HepG2 (cell line): ENCODE data around the gene GATB. TPM values are rescaled to one million over a fixed set of nuclear protein-coding genes. Genes with fewer than 3 reads are reported as not detected.

Source experiments
- CREB1 ChIP-seq, 2 experiments: fragments of 450-650 bp in 1 of 2; IDR thresholded peaks; 2 replicates each; pipeline ENCODE4 v1.6.1; 2016 to 2017; ENCODE audit warnings: control low read depth in 1 of 2, mild to moderate bottlenecking in 1 of 2, missing compliant biosample characterization in 1 of 2, missing genetic modification characterization in 1 of 2
- GPN1 ChIP-seq: sonication (generic); formaldehyde crosslinking; IDR thresholded peaks from 2 replicates; pipeline ENCODE4 v1.5.1; 2020; ENCODE audit warnings: missing genetic modification reagents, borderline replicate concordance
- IKZF1 ChIP-seq: fragments of 450-650 bp; IDR thresholded peaks from 2 replicates; pipeline ENCODE4 v1.7.1; 2016
- JUND ChIP-seq: sonication (generic); formaldehyde crosslinking; IDR thresholded peaks from 2 replicates; pipeline ENCODE4 v1.8.0; 2022; ENCODE audit warnings: mild to moderate bottlenecking, missing genetic modification reagents
- KLF13 ChIP-seq: sonication (generic); formaldehyde crosslinking; IDR thresholded peaks from 2 replicates; pipeline ENCODE4 v1.4.0; 2020; ENCODE audit warnings: mild to moderate bottlenecking, missing genetic modification reagents
- MBD4 ChIP-seq: IDR thresholded peaks from 2 replicates; pipeline ENCODE4 v1.6.1; 2012; ENCODE audit warnings: low read length, inconsistent platforms, borderline replicate concordance
- MIER3 ChIP-seq: IDR thresholded peaks from 2 replicates; pipeline ENCODE4 v1.6.1; 2016; ENCODE audit warnings: missing compliant biosample characterization, borderline replicate concordance
- MLLT10 ChIP-seq: sonication (generic); formaldehyde crosslinking; IDR thresholded peaks from 2 replicates; pipeline ENCODE4 v1.4.0; 2020; ENCODE audit warnings: missing genetic modification reagents
- PCBP1 ChIP-seq: fragments of 200-400 bp; formaldehyde crosslinking; IDR thresholded peaks from 2 replicates; pipeline ENCODE4 v1.6.1; 2017; ENCODE audit warnings: mild to moderate bottlenecking, low read depth, low read length, borderline replicate concordance
- POGZ ChIP-seq: sonication (generic); formaldehyde crosslinking; IDR thresholded peaks from 2 replicates; pipeline ENCODE4 v1.4.0; 2020; ENCODE audit warnings: mild to moderate bottlenecking, missing genetic modification reagents
- RORA ChIP-seq: sonication (generic); formaldehyde crosslinking; IDR thresholded peaks from 2 replicates; pipeline ENCODE4 v1.5.0; 2020; ENCODE audit warnings: mild to moderate bottlenecking, missing genetic modification reagents, moderate library complexity
- SCMH1 ChIP-seq: sonication (generic); formaldehyde crosslinking; IDR thresholded peaks from 2 replicates; pipeline ENCODE4 v1.9.0; 2021; ENCODE audit warnings: missing genetic modification reagents, mild to moderate bottlenecking, borderline replicate concordance
- SIX4 ChIP-seq: sonication (generic); formaldehyde crosslinking; IDR thresholded peaks from 2 replicates; pipeline ENCODE4 v1.4.0; 2020; ENCODE audit warnings: missing genetic modification reagents
- SMAD1 ChIP-seq: sonication (generic); formaldehyde crosslinking; IDR thresholded peaks from 2 replicates; pipeline ENCODE4 v1.4.0; 2020; ENCODE audit warnings: missing genetic modification reagents, low read depth, mild to moderate bottlenecking, borderline replicate concordance
- ZNF10 ChIP-seq: sonication (generic); formaldehyde crosslinking; IDR thresholded peaks from 2 replicates; pipeline ENCODE4 v1.4.0; 2020; ENCODE audit warnings: mild to moderate bottlenecking, low read depth, missing genetic modification reagents, borderline replicate concordance
- ZNF20 ChIP-seq: sonication (generic); formaldehyde crosslinking; IDR thresholded peaks from 2 replicates; pipeline ENCODE4 v1.4.0; 2020; ENCODE audit warnings: mild to moderate bottlenecking, moderate library complexity, missing genetic modification reagents
- ZNF207 ChIP-seq: fragments of 450-650 bp; IDR thresholded peaks from 2 replicates; pipeline ENCODE4 v1.6.1; 2016; ENCODE audit warnings: antibody characterized with exemption, borderline replicate concordance
- ZNF572 ChIP-seq: sonication (generic); formaldehyde crosslinking; IDR thresholded peaks from 2 replicates; pipeline ENCODE4 v1.5.1; 2020; ENCODE audit warnings: mild to moderate bottlenecking, missing genetic modification reagents
- ZNF878 ChIP-seq: sonication (generic); formaldehyde crosslinking; IDR thresholded peaks from 2 replicates; pipeline ENCODE4 v1.8.1; 2023; ENCODE audit warnings: mild to moderate bottlenecking, missing genetic modification reagents, moderate library complexity
- polyA plus RNA-seq, 8 experiments: library from polyadenylated mRNA; depleted of rRNA in 3 of 8; stranded (reverse) in 7 of 8; unstranded in 1 of 8; fragments of >200 nt; fragmentation: Illumina TruSeq in 4 of 8; extraction: Trizol in 4 of 8; gene quantifications; 2 replicates each; pipeline versions ENCODE4 v1.2.1 to v1.2.3, GENCODE V29; 2011 to 2016; ENCODE audit warnings: low read depth in 4 of 8, missing spikeins in 1 of 8, mixed read lengths in 1 of 8; ENCODE audit not compliant: insufficient read depth in 1 of 8
- total RNA-seq, 5 experiments: library from RNA; depleted of rRNA; stranded (reverse); fragments of >200 nt; fragmentation: Illumina TruSeq; extraction: Trizol; gene quantifications; 2 replicates each; pipeline ENCODE4 v1.2.3, GENCODE V29; 2016; ENCODE audit warnings: low read depth in 1 of 5
- TF ChIP-seq, protein P1 (sequence below): sonication (generic); formaldehyde crosslinking; conservative IDR thresholded peaks from 2 replicates; pipeline ENCODE4 v1.4.0; 2020; ENCODE audit warnings: missing genetic modification reagents
- TF ChIP-seq, protein P2 (sequence below): sonication (generic); formaldehyde crosslinking; conservative IDR thresholded peaks from 2 replicates; pipeline ENCODE4 v1.8.0; 2022; ENCODE audit warnings: mild to moderate bottlenecking, moderate library complexity, missing genetic modification reagents
- TF ChIP-seq, protein P3 (sequence below): IDR thresholded peaks from 2 replicates; pipeline ENCODE4 v1.6.1; 2016; ENCODE audit warnings: low read depth
- TF ChIP-seq, protein P4 (sequence below): sonication (generic); formaldehyde crosslinking; conservative IDR thresholded peaks from 2 replicates; pipeline ENCODE4 v1.4.0; 2020; ENCODE audit warnings: missing genetic modification reagents

Gene GATB
- total and polyA plus RNA-seq, 2 of the 13 experiments (the other 11 are each of a cell fraction or from before 2014, with no cell fraction given): 32.3 to 32.4 TPM

DNA sequence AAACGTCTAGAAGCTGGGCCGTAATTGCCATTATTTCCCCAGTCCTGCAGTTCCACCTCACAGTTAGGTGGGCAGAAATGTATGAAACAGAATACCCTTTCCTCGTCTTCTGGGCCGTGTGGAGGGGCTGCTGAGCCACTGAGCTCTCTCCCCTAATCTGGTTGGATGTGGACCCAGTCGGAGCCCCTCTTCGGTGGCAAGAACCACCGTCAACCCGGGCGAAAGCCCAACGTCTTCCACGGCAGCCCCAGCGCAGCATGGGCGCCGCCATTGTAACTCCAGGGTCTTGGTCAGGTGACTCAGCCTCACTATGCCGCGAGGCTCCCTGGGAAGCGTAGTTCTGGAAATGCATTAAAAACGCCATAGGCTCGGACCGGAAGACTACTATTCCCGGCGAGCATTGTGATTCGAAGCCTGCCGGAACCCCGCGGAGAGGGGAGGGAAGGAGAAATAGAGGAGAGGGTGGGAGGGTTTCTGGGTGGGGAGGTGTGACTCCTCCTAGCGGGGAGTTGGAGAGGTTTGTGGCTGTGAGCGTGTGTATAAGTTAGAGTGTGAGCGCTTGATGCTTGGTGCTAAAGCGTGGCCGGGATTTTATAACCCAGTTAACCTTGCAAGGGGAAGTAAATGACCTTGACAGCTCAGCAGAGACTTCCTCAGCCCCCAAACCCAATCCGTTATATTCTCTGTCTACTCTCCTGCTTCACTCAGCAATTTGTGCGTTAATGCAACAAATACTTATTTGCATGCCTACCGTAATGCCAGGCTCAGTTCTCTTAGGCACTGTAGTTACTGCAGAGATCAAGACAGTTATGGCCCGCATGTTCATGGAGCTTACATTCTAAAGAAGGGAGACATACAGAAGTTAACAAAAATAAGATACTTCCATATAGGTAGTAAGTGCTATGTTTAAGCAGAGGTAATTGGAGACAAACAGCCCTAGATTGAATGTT is at the start of gene GATB (continued):
- TF ChIP-seq RORA (CRISPR knock-in tag): no peak
- no peak for TF ChIP-seq KLF13 (CRISPR knock-in tag)
- peak; percentile 35; the same call in 1 of the 2 replicates for TF ChIP-seq MIER3 (CRISPR knock-in tag)
- 0 out of 2 replicates have a peak, but pooled peaks have one; percentile 70 for TF ChIP-seq PCBP1
- TF ChIP-seq ZNF207: no peak
- no peak; the same call in 1 of the 2 replicates for TF ChIP-seq SMAD1 (CRISPR knock-in tag)
- TF ChIP-seq, protein P1, sequence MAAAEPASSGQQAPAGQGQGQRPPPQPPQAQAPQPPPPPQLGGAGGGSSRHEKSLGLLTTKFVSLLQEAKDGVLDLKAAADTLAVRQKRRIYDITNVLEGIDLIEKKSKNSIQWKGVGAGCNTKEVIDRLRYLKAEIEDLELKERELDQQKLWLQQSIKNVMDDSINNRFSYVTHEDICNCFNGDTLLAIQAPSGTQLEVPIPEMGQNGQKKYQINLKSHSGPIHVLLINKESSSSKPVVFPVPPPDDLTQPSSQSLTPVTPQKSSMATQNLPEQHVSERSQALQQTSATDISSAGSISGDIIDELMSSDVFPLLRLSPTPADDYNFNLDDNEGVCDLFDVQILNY: 0 out of 2 replicates have a peak, but pooled peaks have one; percentile 33
- TF ChIP-seq SCMH1 (CRISPR knock-in tag): no peak
- 0 out of 2 replicates have a peak, but pooled peaks have one; percentile 30 for TF ChIP-seq SIX4 (CRISPR knock-in tag)
- no peak for TF ChIP-seq GPN1 (CRISPR knock-in tag)
- no peak for TF ChIP-seq ZNF20 (CRISPR knock-in tag)
- TF ChIP-seq JUND (CRISPR knock-in tag): no peak
- TF ChIP-seq IKZF1: no peak
- no peak for TF ChIP-seq ZNF878
- TF ChIP-seq, protein P2, sequence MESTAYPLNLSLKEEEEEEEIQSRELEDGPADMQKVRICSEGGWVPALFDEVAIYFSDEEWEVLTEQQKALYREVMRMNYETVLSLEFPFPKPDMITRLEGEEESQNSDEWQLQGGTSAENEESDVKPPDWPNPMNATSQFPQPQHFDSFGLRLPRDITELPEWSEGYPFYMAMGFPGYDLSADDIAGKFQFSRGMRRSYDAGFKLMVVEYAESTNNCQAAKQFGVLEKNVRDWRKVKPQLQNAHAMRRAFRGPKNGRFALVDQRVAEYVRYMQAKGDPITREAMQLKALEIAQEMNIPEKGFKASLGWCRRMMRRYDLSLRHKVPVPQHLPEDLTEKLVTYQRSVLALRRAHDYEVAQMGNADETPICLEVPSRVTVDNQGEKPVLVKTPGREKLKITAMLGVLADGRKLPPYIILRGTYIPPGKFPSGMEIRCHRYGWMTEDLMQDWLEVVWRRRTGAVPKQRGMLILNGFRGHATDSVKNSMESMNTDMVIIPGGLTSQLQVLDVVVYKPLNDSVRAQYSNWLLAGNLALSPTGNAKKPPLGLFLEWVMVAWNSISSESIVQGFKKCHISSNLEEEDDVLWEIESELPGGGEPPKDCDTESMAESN (CRISPR knock-in tag): no peak
- 0 out of 2 replicates have a peak, but pooled peaks have one; percentile 39 for TF ChIP-seq ZNF572
- no peak for TF ChIP-seq MBD4
- TF ChIP-seq, protein P3, sequence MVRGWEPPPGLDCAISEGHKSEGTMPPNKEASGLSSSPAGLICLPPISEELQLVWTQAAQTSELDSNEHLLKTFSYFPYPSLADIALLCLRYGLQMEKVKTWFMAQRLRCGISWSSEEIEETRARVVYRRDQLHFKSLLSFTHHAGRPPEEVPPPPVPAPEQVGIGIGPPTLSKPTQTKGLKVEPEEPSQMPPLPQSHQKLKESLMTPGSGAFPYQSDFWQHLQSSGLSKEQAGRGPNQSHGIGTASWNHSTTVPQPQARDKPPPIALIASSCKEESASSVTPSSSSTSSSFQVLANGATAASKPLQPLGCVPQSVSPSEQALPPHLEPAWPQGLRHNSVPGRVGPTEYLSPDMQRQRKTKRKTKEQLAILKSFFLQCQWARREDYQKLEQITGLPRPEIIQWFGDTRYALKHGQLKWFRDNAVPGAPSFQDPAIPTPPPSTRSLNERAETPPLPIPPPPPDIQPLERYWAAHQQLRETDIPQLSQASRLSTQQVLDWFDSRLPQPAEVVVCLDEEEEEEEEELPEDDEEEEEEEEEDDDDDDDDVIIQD (CRISPR knock-in tag): 0 out of 2 replicates have a peak, but pooled peaks have one; percentile 8
- no peak for TF ChIP-seq ZNF10 (CRISPR knock-in tag)
- no peak for TF ChIP-seq MLLT10 (CRISPR knock-in tag)
- TF ChIP-seq, protein P4, sequence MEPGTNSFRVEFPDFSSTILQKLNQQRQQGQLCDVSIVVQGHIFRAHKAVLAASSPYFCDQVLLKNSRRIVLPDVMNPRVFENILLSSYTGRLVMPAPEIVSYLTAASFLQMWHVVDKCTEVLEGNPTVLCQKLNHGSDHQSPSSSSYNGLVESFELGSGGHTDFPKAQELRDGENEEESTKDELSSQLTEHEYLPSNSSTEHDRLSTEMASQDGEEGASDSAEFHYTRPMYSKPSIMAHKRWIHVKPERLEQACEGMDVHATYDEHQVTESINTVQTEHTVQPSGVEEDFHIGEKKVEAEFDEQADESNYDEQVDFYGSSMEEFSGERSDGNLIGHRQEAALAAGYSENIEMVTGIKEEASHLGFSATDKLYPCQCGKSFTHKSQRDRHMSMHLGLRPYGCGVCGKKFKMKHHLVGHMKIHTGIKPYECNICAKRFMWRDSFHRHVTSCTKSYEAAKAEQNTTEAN (CRISPR knock-in tag): peak; percentile 62; the same call in 1 of the 2 replicates
- peak; percentile 74 for TF ChIP-seq POGZ (CRISPR knock-in tag)
- peak; percentile 78 for TF ChIP-seq CREB1 (IDR thresholded peaks at IDR 0.05)
- TF ChIP-seq CREB1 (CRISPR knock-in tag; IDR thresholded peaks at IDR 0.05): peak; percentile 92
